CD4-positive, alpha-beta T cell treated with Interleukin-12 subunit alpha and Interleukin-12 subunit beta, for 1 hour (primary cell): Measurements from ENCODE around the gene DCP1A.
A peak's percentile ranks its signal among the peaks of the same experiment; 100 is the strongest.
"Not testable (repeated sequence)": the region's sequence is repeated elsewhere in the genome, so short reads cannot be mapped to it uniquely, and the experiment has no call there.

ENCODE experiments used
- DNase-seq: peaks from one replicate; pipeline ENCODE4 v3.0.0-alpha.2; 2020

Gene DCP1A

DNA sequence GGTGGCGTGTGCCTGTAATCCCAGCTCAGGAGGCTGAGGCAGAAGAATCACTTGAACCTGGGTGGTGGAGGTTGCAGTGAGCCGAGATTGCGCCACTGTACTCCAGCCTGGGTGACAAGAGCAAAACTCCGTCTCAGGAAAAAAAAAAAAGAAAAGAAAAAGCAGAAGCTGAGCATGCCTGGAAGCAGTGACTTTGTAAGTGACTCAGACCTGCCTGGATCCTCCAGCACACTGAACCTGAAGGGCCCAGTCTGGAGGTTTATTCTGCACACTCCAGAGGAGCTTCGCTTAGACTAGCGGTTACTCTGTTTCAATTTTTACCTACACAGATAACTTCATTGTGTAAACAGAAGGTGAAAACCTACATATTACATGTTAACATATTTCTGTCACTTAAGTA is 19.4 kb downstream of the DCP1A start:
- not testable (repeated sequence) for DNase-seq

DNA sequence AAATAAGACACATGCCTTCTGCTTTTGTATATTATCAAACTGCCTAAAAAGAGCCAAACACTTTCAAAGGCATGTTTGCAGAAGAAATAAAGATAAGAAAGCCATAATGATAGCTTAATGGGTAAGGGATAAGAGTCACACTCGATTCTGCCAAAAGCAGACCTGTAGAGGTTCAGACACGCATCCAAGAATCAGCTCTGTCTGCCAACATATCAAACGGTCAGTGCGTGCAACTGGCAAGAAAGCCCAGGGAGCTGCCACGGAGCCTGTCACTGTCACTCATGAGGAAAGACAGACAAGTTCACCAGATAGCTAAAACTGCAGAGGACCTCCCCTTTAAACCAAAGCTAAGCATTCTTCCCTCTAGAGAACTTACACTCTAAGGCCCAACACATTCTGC is 23.2 kb downstream of the DCP1A start:
- DNase-seq: no peak

DNA sequence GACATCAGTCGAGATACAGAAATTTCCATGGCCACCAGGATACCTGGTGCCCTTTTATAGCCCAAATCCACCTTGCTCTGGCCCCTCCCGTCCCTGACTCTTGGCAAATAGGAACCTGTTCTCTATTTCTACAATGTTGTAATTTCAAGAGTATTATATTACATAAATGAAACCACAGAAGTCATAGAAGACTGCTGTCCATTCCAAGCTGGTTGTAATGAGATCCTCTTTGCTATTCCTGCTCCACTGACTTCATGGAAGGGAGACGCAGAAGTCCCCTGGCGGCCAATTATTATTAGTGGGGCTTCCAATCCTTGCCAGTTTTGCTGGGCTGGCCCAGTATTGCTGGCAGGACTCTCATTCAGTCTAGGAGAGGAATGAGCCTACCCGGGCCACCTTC is 26.6 kb downstream of the DCP1A start:
- DNase-seq: no peak

DNA sequence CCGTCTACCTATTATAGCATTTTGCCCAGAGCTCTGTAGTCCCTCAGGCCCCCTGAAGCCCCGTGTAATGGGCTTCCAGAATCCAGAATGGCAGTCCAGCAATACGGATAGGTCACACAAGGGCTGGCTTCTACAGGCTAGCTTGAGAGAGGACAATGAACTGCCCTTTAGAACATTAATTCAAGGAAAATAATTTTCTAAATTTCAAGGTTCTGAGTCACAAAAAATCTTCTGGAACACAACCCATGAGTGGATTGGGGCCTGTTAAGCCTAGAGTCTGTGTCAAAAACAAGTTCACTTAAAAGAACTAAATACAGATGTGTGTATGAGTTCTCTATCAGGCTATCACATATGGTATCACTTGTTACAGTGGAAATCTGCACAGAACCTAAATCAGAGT is 28.8 kb downstream of the DCP1A start:
- DNase-seq: no peak

DNA sequence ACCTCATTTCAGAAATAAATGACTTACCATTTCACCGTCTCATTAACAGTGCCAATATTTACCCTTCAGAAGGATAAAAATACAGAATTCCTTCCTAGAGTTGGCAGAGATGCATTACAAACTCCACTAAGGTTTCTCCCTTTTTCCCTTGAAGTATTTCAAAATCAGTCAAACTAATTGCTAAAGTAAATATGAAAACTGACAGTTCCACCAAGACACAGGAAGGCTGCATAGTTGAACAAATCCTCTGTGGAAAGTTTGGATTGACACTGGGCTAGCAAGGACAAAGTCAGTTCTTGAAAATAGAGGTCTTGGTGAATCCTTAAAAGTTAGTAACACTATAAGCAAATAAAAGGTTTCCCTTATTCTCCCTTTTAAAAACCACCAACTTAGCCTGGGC is 34.5 kb downstream of the DCP1A start:
- no peak for DNase-seq

DNA sequence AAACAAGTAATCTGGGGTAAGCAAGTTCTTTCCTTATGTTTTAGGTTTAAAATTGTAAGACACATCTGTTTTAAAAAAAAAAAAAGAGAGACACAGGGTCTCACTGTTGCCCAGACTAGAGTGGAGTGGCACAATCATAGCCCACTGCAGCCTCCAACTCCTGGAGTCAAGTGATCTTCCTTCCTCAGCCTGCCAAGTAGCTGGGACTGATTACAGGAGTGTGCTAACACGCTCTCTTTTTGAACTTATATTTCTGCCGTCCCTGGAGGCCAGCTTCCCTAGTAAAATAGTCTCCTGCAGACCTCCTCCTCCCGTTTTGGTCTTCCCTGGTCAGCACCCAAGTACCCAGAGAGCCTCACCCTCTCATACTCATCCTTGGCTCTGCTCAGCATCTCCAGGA is 35.5 kb downstream of the DCP1A start:
- no peak for DNase-seq

DNA sequence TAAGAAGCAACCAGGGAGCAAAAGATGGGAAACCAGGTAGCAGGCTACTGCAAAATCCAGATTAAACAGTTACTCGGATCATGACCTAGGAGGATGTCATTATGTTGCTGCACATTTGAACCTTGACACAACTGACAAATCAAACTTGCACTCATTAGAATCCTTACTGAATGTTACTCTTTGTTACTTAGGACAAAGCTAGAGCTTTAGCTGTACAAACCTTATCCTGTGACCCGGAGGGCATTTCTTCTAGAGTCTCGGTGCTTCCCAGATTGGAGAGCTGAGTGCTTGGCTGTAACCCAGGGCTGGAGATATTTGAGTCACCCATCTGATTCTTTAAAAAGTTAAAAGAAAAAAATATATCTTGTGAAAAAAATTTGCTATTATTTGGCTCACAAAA is 43.4 kb downstream of the DCP1A start:
- no peak for DNase-seq

DNA sequence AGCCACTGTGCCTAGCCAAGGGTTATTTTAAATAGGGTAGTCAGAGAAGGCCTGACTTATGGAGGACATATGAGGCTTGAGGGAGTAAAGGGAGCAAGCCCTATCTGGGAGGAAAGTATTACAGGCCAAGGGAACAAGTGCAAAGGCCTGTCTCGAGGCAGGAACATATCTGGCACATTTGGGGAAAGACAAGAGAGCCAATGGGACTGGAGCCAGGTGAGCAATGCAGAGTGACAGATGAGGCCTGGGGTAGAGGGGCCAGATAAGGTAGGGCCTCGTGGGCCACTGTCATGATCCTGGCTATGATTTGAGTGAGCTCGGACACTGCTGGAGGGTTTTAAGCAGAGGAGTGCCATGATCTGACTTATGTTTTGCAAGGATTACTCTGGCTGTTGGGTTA is 43.8 kb downstream of the DCP1A start:
- DNase-seq: no peak

DNA sequence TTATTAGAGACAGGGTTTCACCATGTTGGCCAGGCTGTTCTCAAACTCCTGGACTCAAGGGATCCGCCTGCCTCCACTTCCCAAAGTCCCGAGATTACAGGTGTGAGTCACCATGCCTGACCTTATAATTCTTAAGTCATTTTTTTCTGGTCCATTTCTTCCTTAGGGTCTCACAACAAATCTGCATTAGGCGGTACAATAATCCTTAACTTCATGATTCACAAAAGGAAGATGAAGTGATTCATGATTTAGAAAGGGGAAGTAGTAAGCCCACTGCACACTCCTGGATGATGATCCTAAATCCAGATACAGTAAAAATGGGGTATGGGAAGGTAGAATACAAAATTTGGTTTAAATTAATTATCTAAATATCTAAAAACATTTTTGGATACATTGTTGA is 46.5 kb downstream of the DCP1A start:
- DNase-seq: no peak

DNA sequence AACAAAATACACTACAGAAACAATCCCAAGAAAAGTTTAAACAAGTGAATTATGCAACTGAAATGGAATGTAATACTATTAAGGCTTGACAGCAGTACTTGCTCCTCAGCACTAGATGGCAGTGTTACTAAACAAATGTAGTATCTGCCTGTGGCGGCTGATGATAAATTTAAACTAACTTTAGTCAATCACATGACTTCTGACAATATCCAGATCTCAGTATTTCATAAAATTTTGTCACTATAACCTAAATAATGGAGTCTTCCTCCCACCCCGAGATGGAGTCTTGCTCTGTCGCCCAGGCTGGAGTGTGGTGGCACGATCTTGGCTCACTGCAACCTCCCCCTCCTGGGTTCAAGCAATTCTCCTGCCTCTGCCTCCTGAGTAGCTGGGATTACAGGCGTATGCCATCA is 47.7 kb downstream of the DCP1A start:
- peak; percentile 57 for DNase-seq

DNA sequence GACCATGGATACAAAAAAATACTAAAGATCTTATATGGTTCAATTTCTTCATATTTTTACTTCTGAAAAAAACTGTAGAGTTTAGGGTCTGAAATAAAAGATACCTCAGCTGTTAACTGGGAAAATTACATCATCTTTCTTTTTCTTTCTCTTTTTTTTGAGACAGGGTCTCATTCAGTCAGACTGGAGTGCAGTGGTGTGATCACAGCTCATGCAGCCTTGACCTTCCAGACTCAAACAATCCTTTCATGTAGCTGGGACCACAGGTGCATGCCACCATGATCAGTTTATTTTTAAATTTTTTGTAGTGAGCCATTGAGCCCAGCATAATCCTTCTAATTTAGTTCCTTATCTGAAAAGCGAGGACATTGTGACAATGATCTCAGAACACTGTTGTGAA is 51.9 kb downstream of the DCP1A start:
- DNase-seq: no peak

DNA sequence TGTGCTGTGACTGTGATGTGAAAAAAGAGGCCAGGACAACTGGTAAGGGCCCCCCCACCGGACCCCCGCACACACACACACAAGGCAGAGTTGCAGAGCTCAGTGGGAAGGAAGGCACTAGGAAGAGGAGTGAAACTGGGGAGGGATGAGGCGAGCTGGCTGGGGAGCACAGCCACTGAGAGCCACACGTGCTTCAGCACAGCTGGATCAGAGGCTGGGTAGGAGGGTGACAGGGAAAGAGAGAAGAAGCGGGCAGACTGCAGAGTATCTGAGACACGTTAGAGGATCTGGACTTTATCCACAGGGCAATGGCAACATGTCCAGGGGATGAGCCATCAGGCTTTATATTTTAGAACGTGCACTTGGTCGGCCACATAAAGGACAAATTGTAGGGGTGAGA is 53.5 kb downstream of the DCP1A start:
- DNase-seq: no peak

DNA sequence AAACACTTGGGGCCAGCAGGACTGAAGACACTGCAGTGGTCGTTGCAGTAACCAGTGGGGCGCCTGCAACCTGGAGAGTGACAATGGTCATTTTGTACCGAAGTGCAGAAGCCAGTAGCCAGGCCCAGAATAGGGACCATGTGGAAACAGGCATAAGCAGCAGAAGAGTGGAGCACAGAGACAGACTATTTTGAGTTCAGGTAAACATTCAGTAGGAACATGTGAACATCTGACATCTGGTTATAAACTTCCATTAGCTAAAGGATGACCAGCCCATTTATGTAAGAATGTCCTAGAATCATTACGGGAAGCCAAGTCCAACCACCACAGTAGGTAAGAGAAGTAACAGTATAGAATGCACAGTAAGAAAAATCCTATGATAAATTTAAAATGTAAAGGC is 59.1 kb downstream of the DCP1A start:
- no peak for DNase-seq

DNA sequence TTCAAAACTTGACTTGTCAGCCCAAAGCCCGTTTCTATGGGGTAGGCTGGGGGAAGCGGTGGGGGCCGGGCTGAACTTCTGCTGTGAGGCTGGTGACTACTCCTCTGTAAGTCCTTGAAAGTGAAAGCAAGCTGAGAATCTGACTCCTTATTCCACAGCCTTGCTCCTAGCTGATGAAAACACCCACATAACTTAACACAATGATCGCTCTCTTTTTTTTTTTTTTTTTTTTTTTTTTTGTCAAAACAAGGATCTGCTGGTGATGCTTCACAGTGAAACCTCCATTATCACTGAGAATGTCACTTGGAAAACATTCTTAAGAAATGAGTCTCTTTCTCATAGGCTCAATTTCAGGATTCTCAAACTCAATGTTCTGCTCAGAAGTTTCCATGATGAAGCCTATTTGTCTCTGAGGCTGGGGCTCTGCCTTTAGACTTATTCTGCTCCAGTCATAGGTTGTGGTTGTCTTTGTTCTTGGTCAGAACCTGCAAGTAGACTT is 60.2 kb downstream of the DCP1A start:
- no peak for DNase-seq

DNA sequence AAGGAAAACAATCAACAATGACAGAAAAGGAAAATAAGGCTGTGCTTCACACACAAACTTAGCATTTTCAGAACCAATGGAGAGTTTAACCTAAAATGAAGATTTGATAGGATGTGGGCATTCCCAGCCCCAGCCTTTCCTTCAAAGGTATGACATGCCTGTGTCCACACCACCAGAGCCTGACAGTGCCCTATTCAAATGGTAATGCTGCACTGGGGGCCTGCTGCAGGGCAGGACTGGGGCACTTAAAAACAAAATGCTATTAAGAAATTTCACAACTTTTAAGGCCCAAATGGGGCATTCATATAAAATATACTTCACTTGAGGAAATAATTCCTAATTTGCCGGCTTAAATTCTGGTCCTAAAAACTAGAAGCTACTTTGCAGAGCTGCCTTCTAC is 60.6 kb downstream of the DCP1A start:
- DNase-seq: no peak

DNA sequence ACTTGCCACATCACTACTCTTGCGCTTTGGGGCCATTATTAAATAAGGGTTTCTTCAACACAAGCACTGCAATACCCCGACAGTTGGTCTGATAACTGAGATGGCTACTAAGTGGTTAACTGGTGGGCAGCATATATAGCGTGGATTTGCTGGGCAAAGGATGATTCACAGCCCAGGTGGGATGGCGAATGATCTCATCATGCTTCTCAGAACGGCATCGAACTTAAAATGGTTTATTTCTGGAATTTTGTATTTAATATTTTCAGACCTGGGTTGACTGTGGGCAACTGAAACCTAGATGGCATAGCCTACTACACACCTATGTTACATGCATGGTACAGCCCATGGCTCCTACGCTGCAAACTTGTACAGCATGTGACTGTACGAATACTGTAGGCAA is 64.8 kb downstream of the DCP1A start:
- no peak for DNase-seq

DNA sequence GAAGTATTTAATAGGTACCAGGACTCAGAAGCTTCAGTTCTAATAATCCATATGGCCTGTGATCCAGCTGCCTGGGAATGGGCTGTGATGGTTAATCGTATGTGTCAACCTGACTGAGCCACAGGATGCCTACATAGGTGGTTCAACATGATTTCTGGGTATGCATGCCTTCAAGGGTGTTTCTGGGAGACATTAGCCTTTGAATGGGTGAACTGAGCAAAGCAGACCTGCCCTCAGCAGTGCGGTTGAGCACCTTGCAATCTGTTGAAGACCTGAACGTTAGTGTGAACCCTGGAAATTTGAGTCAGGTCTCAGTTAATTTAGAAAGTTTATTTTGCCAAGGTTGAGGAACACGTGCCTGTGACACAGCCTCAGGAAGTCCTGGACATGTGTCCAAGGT is 68.7 kb downstream of the DCP1A start:
- no peak for DNase-seq

DNA sequence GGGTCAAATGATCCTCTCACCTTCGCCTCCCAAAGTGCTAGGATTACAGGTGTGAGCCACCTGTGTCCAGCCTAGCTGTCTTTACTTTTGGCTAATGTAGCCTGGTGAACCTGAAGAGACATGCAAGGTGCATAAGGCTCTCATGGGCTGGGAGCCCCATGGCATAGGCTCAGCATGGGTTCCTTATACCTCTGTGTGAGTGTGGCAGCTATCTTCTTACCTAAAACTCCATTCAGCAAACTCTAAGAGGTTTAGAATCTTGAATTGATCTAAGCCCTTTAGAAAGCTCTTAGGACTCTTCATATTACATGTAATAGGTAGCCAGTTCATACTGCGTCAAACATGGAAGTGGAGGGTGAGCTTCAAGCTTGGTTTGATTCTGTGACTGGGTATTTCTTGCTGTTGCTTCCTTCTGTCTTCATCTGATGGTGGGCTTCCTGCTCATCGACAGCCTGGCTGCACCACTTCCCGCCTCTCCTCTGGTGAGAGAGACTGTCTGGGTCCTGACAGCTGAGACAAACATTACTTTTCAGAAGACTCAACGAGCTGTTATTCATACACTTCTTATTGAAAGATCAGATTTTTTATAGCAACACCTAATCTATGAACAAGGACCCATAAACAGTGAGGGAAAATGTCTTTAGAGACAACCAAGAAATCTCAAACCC is 72.3 kb downstream of the DCP1A start:
- DNase-seq: no peak

DNA sequence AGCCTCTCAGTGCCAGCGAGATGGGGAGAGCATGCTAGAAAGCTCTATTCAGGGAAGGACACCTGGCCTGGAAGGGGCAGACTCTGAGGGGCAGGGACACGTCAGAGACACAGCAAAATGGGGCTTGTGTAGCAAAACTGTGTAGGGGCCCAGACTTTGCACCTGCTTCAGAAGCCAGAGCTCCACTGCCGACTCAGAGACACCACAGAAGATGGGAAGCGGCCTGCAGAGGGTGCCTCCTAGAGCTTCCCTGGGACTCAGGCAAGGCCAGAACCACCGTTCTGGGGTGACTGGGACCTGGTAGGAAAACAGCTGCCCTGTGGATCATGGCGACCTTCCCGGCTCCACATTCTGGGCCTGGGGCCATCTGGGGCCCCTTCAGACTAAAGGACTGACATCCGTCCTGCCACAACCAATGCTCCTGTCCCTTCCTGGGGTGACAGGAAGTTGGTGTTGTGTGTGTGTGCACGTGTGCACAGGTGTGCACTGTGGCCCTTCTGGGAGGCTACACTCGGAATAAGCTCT is 74.1 kb downstream of the DCP1A start:
- DNase-seq: no peak

DNA sequence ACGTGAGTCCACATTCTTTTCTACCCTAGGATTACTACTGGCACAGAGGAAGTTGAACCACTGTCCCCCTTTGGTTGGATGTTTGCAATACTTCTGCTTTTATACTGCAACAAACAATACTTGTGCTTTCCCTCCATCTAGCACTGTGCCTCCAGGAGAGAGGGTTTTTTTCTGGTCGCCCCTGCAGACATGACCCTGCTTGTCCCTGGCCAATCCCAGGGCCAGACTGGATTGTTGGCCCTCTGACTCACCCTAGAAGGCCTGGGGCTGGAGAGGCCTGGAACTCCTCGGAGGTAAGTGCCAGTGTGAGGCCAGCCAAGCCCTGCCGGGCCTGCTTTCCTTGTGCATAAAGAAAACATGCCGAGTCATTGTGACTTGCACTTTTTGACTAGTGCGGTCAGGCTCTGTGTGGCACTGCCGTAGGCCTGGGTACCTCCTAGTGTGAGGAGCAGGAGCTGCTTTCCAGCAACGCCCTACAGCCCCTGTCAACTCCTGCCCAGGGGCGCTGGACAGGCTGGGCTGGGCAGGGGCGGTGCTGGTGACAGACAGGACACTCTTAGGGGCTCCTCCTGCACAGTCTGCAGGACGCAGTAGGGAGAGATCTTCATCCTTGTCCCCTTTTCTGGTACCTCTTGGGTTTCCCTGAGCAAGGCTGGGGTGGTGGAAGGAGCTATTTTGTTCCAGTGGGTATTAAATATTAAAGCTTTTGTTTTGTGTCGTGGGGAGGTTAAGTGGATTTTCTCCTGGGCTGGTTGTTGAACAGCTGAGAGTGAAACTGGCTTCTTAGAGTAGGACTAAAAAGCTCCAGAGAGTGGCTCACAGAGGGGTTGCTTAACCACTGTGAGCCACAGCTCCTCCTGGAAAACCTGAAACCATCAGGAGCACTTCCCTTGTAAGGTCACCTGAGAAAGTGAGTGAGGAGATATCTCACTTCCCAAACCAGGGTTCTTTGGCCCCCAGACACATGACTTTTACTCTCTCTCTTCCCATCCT is 77.2 kb downstream of the DCP1A start:
- DNase-seq: peak; percentile 16

DNA sequence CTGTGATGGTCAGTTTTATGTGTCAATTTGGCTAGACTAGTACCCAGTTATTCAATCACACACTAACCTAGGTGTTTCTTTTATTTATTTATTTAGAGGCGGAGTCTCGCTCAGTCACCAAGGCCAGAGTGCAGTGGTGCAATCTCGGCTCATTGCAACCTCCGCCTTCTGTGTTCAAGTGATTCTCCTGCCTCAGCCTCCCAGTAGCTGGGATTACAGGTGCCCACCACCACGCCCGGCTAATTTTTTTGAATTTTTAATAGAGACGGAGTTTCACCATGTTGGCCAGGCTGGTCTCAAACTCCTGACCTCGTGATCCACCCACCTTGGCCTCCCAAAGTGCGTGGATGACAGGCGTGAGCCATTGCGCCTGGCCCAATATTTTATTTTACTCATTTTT is 78.2 kb downstream of the DCP1A start:
- DNase-seq: not testable (repeated sequence)

DNA sequence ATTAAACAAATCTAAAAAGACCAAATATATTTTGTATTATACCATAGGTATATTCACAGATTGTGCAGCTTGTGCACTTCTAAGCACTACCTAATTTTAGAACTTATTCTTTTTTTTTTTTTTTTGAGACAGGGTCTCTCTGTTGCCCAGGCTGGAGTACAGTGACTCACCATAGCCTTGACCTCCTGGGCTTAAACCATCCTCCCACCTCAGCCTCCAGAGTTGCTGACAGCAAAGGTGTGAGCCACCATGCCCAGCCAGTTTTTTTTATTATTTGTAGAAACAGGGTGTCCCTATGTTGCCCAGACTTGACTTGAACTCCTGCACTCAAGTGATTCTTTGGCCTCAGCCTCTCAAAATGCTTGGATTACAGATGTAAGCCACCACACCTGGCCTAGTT is 79.6 kb downstream of the DCP1A start:
- DNase-seq: no peak

DNA sequence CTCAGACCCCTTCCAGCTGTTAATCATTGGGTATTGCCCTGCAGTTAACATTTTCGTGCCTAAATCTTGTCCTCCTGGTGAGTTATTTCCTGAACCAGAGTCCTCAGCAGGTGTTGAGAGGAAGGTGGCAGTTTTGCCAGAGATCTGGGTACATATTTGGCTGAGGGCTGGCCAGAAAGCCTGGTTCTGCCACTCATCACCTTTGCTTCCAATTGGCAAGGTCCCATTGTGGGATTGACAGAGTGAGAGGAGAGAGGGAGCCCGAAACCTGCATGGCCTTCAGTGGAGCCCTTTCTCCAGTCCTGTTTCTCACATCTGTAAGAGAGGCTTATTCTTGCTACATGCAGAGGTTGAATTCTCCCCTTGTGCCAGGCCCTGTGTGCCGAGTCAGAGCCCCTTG is 82.6 kb downstream of the DCP1A start:
- no peak for DNase-seq

DNA sequence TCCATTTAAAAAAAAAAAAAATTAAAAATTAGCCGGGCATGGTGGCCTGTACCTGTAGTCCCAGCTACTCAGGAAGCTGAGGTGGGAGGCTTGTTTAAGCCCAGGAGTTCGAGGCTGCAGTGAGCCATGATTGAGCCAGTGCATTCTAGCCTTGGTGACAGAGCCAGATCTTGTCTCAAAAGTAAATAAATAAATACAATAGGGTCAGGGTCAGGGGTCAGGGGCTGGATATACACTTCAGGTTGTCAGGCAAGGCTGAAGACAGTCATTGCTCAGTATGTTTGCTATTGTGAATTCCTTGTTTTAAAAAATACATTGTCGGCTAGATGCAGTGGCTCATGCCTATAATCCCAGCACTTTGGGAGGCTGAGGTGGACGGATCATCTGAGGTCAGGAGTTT is 83.4 kb downstream of the DCP1A start:
- DNase-seq: no peak
